HG02852 (cell line): ENCODE data around the gene MYO7B.

Source experiments
- ATAC-seq: cut with Tn5 transposase; IDR thresholded peaks from one replicate; pipeline ENCODE4 v1.9.1; 2021; ENCODE audit warnings: mild to moderate bottlenecking, moderate library complexity; ENCODE audit not compliant: unreplicated experiment

The MYO7B gene

GRCh38 chr2:127535422-127535901 is at the start of gene MYO7B:
Gene MYO7B (plus strand): TSS chr2:127535683. CDS start chr2:127559723, 24,040 bp downstream.
- ATAC-seq: no peak

- no peak for ATAC-seq
Measured at GRCh38 chr2:127485694-127486071, 49.8 kb upstream of the MYO7B start.

- no peak for ATAC-seq
Measured at GRCh38 chr2:127486247-127487058, 49.0 kb upstream of the MYO7B start.

GRCh38 chr2:127490283-127490682 is 45.2 kb upstream of the MYO7B start:
- ATAC-seq: no peak

GRCh38 chr2:127498386-127498785 is 37.1 kb upstream of the MYO7B start:
- ATAC-seq: no peak

GRCh38 chr2:127503491-127503890 is 32.0 kb upstream of the MYO7B start:
- ATAC-seq: no peak

GRCh38 chr2:127504552-127505430 is 30.7 kb upstream of the MYO7B start:
- no peak for ATAC-seq

- ATAC-seq: no peak
Measured at GRCh38 chr2:127506510-127506909, 29.0 kb upstream of the MYO7B start.

GRCh38 chr2:127508023-127508630 is 27.4 kb upstream of the MYO7B start:
- ATAC-seq: no peak

GRCh38 chr2:127508631-127509034 is 26.9 kb upstream of the MYO7B start:
- ATAC-seq: no peak

- ATAC-seq: no peak
Measured at GRCh38 chr2:127510073-127510472, 25.4 kb upstream of the MYO7B start.

- no peak for ATAC-seq
Measured at GRCh38 chr2:127511090-127511695, 24.3 kb upstream of the MYO7B start.

- ATAC-seq: no peak
Measured at GRCh38 chr2:127511917-127512316, 23.6 kb upstream of the MYO7B start.

- no peak for ATAC-seq
Measured at GRCh38 chr2:127512362-127512761, 23.1 kb upstream of the MYO7B start.

GRCh38 chr2:127514076-127514475 is 21.4 kb upstream of the MYO7B start:
- ATAC-seq: no peak

GRCh38 chr2:127514485-127514884 is 21.0 kb upstream of the MYO7B start:
- ATAC-seq: no peak

- no peak for ATAC-seq
Measured at GRCh38 chr2:127515383-127515915, 20.0 kb upstream of the MYO7B start.

- ATAC-seq: no peak
Measured at GRCh38 chr2:127516041-127516762, 19.3 kb upstream of the MYO7B start.

GRCh38 chr2:127517465-127517864 is 18.0 kb upstream of the MYO7B start:
- ATAC-seq: no peak

- no peak for ATAC-seq
Measured at GRCh38 chr2:127520424-127520823, 15.1 kb upstream of the MYO7B start.
